ENCODE results near the gene HHAT.

The HHAT gene

GRCh38 chr1:210691039-210691610 is 362.4 kb downstream of the HHAT start:
- H3K4me3 ChIP-seq (replicated peaks; ENCODE audit: low read depth, low read length) = no peak overlapping the region
- DNase-seq (ENCODE audit: extremely low read depth, low read depth) = no peak
- no peak for TF ChIP-seq CTCF (IDR thresholded peaks at IDR 0.05; ENCODE audit: low read depth, low read length, missing control alignments)

GRCh38 chr1:210692796-210693195 is 364.1 kb downstream of the HHAT start:
- no peak for DNase-seq (ENCODE audit: extremely low read depth, low read depth)
- no peak for TF ChIP-seq CTCF (IDR thresholded peaks at IDR 0.05; ENCODE audit: low read depth, low read length, missing control alignments)
- H3K4me3 ChIP-seq (replicated peaks; ENCODE audit: low read depth, low read length) = no peak overlapping the region

- no peak overlapping the region for H3K4me3 ChIP-seq (replicated peaks; ENCODE audit: low read depth, low read length)
- TF ChIP-seq CTCF (IDR thresholded peaks at IDR 0.05; ENCODE audit: low read depth, low read length, missing control alignments) = no peak
- no peak for DNase-seq (ENCODE audit: extremely low read depth, low read depth)
These were observed 366.3 kb downstream of the HHAT start for GRCh38 chr1:210695026-210695425.

GRCh38 chr1:210696709-210697108 is 368.0 kb downstream of the HHAT start:
- TF ChIP-seq CTCF (IDR thresholded peaks at IDR 0.05; ENCODE audit: low read depth, low read length, missing control alignments) = no peak
- DNase-seq (ENCODE audit: extremely low read depth, low read depth) = no peak
- H3K4me3 ChIP-seq (replicated peaks; ENCODE audit: low read depth, low read length) = no peak overlapping the region

- no peak for TF ChIP-seq CTCF (IDR thresholded peaks at IDR 0.05; ENCODE audit: low read depth, low read length, missing control alignments)
- no peak for DNase-seq (ENCODE audit: extremely low read depth, low read depth)
- no peak overlapping the region for H3K4me3 ChIP-seq (replicated peaks; ENCODE audit: low read depth, low read length)
These were observed 368.5 kb downstream of the HHAT start for GRCh38 chr1:210697185-210697584.

GRCh38 chr1:210698661-210699060 is 370.0 kb downstream of the HHAT start:
- no peak for DNase-seq (ENCODE audit: extremely low read depth, low read depth)
- TF ChIP-seq CTCF (IDR thresholded peaks at IDR 0.05; ENCODE audit: low read depth, low read length, missing control alignments) = no peak
- H3K4me3 ChIP-seq (replicated peaks; ENCODE audit: low read depth, low read length) = no peak overlapping the region

GRCh38 chr1:210700083-210700482 is 371.4 kb downstream of the HHAT start:
- DNase-seq (ENCODE audit: extremely low read depth, low read depth) = no peak
- H3K4me3 ChIP-seq (replicated peaks; ENCODE audit: low read depth, low read length) = no peak overlapping the region
- no peak for TF ChIP-seq CTCF (IDR thresholded peaks at IDR 0.05; ENCODE audit: low read depth, low read length, missing control alignments)

Data from HFF-Myc (cell line).